Sciatic nerve (tissue), 2 donors: Measurements from ENCODE around the gene GNPAT. TPM values are rescaled to one million over a fixed set of nuclear protein-coding genes. Genes with fewer than 3 reads are reported as not detected.
A peak's percentile ranks its signal among the peaks of the same experiment; 100 is the strongest.

ENCODE experiments used
- ATAC-seq: fragments of 200-7000 bp; cut with Tn5 transposase; one replicate; pipeline ENCODE4 v1.9.1; 2020; ENCODE audit warnings: mild to moderate bottlenecking, moderate library complexity
- DNase-seq: peaks from one replicate; pipeline ENCODE4 v3.0.0-alpha.2; 2020; ENCODE audit warnings: low spot score
- intact Hi-C: fragments of 100-400 bp; cut with DNase I; formaldehyde crosslinking; loops from one replicate; pipeline ENCODE4 v1.14.2; 2022
- total RNA-seq: library from RNA; stranded (reverse); fragmentation: NEBNext Ultra II Directional; extraction: Animal tissue kit (Norgen Biotek cat#: 25700); gene quantifications from one replicate; pipeline ENCODE4 v1.2.1, GENCODE V29; 2021
- donor health status: DM: no; HTN: no; CAD: no.
- donor health status: DM: no; HTN: no; CAD: no.

GNPAT gene
- total RNA-seq, 1 donor from 2014 or later, result 35.7 TPM

DNA sequence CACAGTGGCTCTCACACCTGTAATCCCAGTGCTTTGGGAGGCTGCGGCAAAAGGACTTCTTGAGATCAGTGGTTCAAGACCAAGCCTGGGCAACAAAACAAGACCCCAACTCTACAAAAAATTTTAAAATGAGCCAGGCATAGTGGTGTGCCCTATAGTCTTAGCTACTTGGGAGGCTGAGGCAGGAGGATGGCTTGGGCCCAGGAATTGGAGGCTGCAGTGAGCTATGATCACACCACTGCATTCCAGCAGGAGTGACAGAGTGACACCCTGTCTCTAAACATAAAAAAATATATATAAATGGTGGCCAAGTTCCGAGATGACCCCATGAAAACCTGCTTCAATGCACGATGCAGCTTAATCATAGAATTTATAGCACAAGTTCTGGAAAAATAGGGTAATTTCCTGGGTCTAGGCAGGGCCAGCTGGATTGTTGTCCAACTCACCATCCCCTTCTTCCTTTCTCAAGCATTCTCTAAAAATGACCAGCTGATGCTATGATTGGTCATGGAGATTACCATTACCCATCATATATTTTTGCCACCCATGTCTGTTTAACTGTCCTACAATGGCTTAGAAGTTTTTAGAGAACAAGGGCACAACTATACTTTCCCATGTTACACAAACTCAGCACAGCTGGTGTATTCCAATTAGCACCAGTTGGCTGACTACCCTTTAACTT lies 5.3 kb upstream of the GNPAT start:
- intact Hi-C loops, result no loop called here
- no peak for DNase-seq
- ATAC-seq, result no peak

GRCh38 chr1:231236208-231236591 lies 4.8 kb upstream of the GNPAT start:
- intact Hi-C loops, result no loop called here
- ATAC-seq, result no peak
- no peak for DNase-seq

DNA sequence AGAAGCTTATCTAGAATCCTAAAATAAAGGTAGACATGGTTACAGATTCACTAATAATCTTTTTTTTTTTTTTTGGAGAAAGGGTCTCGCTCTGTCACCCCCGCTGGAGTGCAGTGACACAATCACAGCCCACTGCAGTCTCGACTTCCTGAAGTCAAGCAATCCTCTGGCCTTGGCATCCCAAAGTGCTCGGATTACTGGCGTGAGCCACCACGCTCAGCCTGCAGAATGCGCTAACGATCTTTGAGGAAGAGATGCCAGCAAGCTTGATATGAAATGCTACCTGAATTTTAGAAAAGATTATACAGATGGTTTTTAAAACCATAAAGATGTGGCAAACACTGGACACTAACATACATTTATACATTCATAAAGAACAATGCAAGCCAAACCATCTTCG lies 4.1 kb upstream of the GNPAT start:
- ATAC-seq, result no peak
- DNase-seq, result no peak
- intact Hi-C loops, result no loop called here

- no peak for ATAC-seq
- intact Hi-C loops, result no loop called here
- no peak for DNase-seq
Measured at GRCh38 chr1:231238298-231238697, 2.7 kb upstream of the GNPAT start.

GRCh38 chr1:231240531-231240882 lies 505 bp upstream of the GNPAT start:
- DNase-seq, result no peak
- intact Hi-C loops, result no loop called here
- ATAC-seq, result peak; percentile 9

DNA sequence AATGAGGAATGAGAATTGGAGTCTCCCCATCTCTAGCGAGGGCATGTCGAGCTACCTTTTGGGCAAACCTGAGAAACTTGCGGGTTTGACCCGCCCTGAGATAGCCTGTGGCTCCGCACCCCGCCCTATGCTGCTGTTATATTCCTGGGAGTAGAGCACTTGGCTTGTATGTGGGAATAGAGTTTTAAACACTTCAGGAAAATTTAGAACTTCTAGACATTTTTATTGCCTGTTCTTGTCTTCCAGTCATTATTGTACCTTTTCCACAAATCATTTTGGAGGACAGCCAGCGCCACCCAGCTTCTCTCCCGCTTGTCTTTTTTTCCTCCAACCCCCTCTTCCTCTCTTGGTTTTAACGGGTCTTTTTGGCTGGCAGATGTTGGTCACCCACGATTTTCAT lies 738 bp downstream of the GNPAT start:
- ATAC-seq (peak; percentile 47), DNase-seq (no peak)

DNA sequence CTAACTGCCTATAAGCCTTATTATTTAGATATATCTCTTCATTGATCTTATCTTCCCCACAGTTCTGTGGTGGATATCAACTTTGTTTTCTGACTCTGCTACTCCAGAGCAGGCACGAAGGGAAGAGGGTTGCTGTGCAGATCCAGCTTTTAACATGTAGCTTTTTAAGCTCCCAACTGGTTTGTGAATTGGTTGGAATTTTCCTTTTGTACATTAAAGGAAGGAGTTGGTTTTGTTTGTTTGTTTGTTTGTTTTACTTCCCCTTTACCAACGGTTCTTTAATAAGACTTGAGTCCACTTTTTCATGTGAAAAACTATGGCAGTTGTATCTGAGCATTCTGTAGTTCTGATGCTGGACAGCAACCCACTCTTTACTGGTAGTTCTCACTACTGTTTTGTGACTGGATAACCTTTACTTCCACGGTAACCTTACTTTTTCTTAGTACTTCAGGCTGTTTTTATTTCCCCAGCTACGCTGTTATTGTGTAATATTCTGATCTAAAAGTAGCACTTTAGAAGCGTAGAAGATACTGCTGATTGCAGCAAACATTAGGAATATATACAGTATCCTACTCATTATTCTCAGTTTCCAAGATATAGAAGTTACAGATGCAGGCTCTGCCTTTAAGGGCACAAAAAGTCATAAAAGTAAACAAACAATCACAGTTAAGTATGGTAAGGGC lies 1.6 kb downstream of the GNPAT start:
- intact Hi-C loops, result no loop called here
- ATAC-seq, result no peak
- no peak for DNase-seq

More for the DNA sequence above, 738 bp downstream of the GNPAT start:
- intact Hi-C loops, result no loop called here

- intact Hi-C loops, result no loop called here
- ATAC-seq, result no peak
- DNase-seq, result no peak
Measured at GRCh38 chr1:231248778-231249177, 7.8 kb downstream of the GNPAT start.

DNA sequence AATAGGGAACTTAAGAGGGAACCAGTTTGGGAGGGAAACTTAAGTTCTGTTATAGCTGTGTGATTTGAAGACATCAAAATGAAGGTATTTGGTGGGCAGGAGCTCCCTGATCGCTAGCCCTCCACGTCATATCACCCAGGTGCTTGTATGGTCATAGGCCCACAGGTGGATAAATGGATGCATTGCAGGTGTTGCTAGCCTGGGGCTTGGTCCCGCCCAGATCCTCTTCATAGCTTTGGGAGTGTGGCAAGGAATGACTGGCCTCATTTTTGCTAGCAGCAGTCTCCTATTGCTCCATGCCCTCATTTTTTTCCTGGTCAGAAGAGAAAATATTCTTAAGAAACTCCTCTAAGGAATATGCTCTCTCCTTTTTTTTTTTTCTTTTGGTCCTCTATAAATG lies 11.3 kb downstream of the GNPAT start:
- ATAC-seq, result no peak
- intact Hi-C loops, result no loop called here
- DNase-seq, result no peak

DNA sequence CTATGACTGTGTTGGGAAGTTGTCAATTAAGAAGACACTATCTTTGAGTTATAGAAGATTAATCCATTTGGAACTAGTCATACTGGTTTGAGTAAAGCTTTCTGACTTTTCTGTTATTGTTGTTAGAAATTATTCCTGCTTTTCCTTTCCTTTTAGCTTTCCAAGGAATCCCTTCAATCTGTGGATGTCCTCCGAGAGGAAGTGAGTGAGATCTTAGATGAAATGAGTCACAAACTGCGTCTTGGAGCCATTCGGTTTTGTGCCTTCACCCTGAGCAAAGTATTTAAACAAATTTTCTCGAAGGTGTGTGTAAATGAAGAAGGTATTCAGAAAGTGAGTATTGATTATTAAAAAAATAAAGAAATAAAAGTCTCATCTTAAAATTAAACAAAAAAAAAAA lies 19.3 kb downstream of the GNPAT start:
- intact Hi-C loops, result no loop called here
- DNase-seq (no peak), ATAC-seq (no peak)

GRCh38 chr1:231264642-231265041 lies 23.6 kb downstream of the GNPAT start:
- DNase-seq (no peak), ATAC-seq (no peak)
- intact Hi-C loops, result no loop called here

GRCh38 chr1:231265379-231265778 lies 24.4 kb downstream of the GNPAT start:
- DNase-seq (no peak), ATAC-seq (no peak)
- intact Hi-C loops, result no loop called here

DNA sequence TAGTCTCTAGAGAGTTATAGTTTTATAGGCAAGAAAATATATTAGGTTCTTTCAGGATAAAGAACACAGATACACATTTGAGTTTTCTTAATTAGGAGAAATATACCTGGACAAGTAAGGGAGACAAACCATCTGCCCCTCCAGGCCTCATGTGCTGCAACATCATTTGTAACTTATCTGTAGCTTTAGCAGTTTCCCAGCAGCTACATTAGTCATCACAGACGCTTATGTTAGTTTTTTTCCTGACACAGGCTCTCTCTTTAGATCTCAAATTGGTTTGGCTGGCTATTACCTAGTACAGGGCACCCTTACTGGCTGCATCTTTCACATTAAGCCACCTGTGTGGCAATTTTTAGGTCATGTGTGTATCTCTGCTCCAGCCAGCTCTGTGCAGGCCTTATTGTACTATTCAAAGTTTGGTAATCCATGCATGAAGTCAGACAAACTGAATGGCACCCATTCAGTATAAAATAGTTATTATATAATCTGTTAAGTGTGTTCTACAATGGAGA lies 25.9 kb downstream of the GNPAT start:
- DNase-seq, result no peak
- intact Hi-C loops, result no loop called here
- no peak for ATAC-seq

GRCh38 chr1:231272173-231272572 lies 31.2 kb downstream of the GNPAT start:
- intact Hi-C loops, result no loop called here
- no peak for ATAC-seq

DNA sequence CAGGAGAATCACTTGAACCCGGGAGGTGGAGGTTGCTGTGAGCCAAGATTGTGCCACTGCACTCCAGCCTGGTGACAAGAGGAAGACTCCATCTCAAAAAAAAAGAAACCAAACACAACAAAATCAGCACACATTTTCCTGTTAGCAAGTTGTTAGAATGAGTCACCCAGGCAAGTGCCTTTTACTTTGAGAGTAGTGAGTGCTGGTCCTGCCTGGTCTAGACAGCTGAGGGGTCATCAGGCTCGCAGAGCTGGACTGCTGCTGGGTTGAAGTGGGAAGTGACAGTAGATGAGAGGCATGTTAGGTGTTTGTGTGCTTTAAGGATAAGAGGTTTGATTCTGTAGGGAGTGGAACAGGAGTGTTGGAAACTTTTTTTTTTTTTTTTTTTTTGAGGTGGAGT lies 31.9 kb downstream of the GNPAT start:
- DNase-seq, result no peak
- no peak for ATAC-seq
- intact Hi-C loops, result no loop called here

More at GRCh38 chr1:231272173-231272572, 31.2 kb downstream of the GNPAT start:
- DNase-seq, result no peak

DNA sequence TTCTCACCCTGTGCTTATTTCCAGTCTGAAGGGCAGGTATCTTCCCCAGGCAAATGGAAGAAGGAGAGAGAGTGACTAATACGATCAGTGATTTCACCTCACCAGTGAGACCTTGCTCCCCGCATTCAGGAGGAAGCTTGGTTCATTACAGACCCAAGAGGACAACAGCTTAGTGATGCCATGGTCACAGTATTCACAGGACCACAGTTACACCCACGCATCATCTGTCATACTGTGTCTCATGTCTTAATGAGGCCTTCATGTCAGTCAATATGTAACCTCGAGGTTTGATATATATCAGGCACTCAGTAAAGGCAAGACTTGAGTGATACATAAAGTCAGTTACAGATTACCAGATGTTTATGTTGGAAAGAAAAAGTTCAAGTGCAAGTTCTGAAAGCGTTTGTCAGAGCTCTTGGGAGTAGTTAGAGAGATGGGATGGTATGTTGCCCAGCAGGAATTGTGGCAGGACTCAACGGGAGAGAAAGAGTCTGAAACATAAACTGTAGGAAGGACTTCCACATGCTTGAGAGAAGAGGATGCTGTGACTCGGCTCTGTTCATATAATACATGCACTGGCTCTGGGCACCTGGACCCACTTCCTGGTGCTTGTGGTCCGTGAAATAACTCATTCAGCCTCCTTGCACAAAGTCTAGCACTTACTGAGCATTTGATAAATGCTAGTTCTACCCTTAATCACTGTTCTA lies 33.3 kb downstream of the GNPAT start:
- intact Hi-C loops, result no loop called here
- ATAC-seq, result no peak
- DNase-seq, result no peak

DNA sequence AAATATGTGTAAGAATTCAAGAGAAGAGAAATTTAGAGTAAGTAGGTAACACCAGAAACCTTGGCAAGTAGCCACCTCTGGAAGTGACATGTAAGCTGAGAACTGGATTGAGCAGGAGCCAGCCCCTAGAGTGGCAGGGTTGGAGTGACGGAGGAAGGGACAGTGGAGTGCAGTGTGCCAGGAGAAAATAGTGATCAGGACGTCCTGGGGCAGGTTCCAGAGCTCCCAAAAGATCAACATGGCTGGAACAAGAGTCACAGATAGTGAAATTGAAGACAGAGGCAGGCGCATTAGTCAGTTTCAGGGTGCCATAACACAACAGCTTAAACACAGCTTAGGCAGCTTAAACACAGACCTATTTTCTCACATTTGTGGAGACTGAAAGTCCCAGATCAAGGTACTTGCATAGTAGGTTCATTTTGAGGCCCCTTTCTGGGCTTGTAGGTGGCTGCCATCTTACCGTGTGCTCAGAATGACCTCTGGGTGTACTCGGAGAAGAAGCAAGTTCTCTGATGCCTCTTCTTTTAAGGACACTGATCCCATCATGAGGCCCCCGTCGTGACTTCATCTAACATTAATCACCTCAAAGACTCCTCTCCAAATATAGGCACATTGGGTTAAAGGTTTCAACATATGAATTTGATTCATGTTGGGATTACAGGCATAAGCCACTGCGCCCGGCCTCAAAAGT lies 37.2 kb downstream of the GNPAT start:
- no peak for DNase-seq
- no peak for ATAC-seq
- intact Hi-C loops, result no loop called here

- DNase-seq (no peak), ATAC-seq (no peak)
- intact Hi-C loops, result no loop called here
Measured at GRCh38 chr1:231279081-231279480, 38.1 kb downstream of the GNPAT start.

- intact Hi-C loops, result no loop called here
- DNase-seq, result no peak
- ATAC-seq, result no peak
Measured at GRCh38 chr1:231279683-231280082, 38.7 kb downstream of the GNPAT start.

- intact Hi-C loops, result no loop called here
- DNase-seq, result no peak
- ATAC-seq, result no peak
Measured at GRCh38 chr1:231284441-231284840, 43.4 kb downstream of the GNPAT start.
